MM.1S (cell line): Measurements from ENCODE around the gene STK32C.

Experiments
- EZH2 ChIP-seq: fragments of 300-600 bp; sonication (generic); optimal IDR thresholded peaks from 2 replicates; pipeline ENCODE3; 2017; ENCODE audit warnings: low read depth, mild to moderate bottlenecking, antibody characterized with exemption, low read length, mixed read lengths
- TF ChIP-seq, protein P1 (sequence below): fragments of 300-600 bp; sonication (generic); IDR thresholded peaks from 2 replicates; pipeline ENCODE4 v1.5.1; 2016; ENCODE audit warnings: antibody characterized with exemption, low read length, mixed read lengths

DNA sequence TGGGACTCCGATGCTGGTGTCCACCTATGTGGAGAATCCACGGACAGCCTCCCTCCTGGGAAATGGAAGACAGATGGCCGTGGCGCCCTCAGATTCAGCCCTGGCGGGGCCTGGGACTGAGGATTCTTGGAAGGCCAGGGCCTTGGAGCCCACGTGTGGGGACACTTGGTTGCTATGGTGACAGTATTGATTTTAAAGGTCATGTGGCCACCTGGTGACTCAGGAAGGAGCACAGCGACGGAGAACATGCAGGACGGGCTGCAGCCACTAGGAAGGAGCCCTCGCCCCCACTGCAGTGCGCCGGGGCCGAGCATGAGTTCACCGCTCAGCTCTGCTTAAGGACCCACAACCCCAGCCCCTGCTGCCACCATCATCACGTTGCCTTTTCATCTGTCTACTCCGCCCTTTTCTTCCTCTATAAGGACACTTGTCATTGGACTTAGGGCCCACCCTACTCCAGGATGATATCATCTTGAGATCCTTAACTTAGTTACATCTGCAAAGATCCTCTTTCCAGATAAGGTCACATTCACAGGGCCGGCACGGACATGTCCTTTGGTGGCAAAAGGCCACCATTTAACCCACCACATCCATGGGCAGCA is 3.7 kb upstream of the STK32C start:
- TF ChIP-seq, protein P1, sequence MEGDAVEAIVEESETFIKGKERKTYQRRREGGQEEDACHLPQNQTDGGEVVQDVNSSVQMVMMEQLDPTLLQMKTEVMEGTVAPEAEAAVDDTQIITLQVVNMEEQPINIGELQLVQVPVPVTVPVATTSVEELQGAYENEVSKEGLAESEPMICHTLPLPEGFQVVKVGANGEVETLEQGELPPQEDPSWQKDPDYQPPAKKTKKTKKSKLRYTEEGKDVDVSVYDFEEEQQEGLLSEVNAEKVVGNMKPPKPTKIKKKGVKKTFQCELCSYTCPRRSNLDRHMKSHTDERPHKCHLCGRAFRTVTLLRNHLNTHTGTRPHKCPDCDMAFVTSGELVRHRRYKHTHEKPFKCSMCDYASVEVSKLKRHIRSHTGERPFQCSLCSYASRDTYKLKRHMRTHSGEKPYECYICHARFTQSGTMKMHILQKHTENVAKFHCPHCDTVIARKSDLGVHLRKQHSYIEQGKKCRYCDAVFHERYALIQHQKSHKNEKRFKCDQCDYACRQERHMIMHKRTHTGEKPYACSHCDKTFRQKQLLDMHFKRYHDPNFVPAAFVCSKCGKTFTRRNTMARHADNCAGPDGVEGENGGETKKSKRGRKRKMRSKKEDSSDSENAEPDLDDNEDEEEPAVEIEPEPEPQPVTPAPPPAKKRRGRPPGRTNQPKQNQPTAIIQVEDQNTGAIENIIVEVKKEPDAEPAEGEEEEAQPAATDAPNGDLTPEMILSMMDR = no peak
- no peak for TF ChIP-seq EZH2
